Prostate gland (tissue), 2 donors: Measurements from ENCODE around the gene LRRC41. TPM values are rescaled to one million over a fixed set of nuclear protein-coding genes. Genes with fewer than 3 reads are reported as not detected.

Source experiments
- DNase-seq: peaks from one replicate; pipeline ENCODE4 v3.0.0-alpha.2; 2019; ENCODE audit warnings: low spot score
- H3K27ac ChIP-seq, 2 donors: fragments of 200-600 bp; sonication (generic); 2 replicates each; pipeline ENCODE4 v1.5.1; 2017 to 2019
- H3K27me3 ChIP-seq: fragments of 200-600 bp; sonication (generic); replicated peaks from 2 replicates; pipeline ENCODE4 v1.5.1; 2019; ENCODE audit not compliant: insufficient read depth
- H3K36me3 ChIP-seq, 2 donors: fragments of 200-600 bp; sonication (generic); 1 replicate in 1 of 2; 2 replicates in 1 of 2; pipeline versions ENCODE4 v1.5.1 to v1.8.1; 2017 to 2019
- H3K4me1 ChIP-seq: fragments of 200-600 bp; sonication (generic); replicated peaks from 2 replicates; pipeline ENCODE4 v1.5.1; 2019
- H3K4me3 ChIP-seq, 2 donors: fragments of 200-600 bp; sonication (generic); 2 replicates each; pipeline ENCODE4 v1.5.1; 2017 to 2019
- H3K9me3 ChIP-seq: fragments of 200-600 bp; sonication (generic); 2 replicates; pipeline ENCODE4 v1.5.1; 2017
- CTCF ChIP-seq, 4 experiments: fragments of 200-600 bp in 2 of 4; fragments of 450-650 bp in 2 of 4; sonication (generic) in 2 of 4; IDR thresholded peaks; 1 replicate in 3 of 4; 2 replicates in 1 of 4; pipeline ENCODE4 v1.5.1; 2016 to 2019; ENCODE audit warnings: antibody characterized with exemption in 4 of 4, mild to moderate bottlenecking in 2 of 4, moderate library complexity in 2 of 4
- POLR2A ChIP-seq: fragments of 450-650 bp; IDR thresholded peaks from one replicate; pipeline ENCODE4 v1.6.1; 2016; ENCODE audit warnings: antibody characterized with exemption, mild to moderate bottlenecking
- POLR2AphosphoS5 ChIP-seq: sonication (generic); formaldehyde crosslinking; IDR thresholded peaks from one replicate; pipeline ENCODE4 v1.6.1; 2017; ENCODE audit warnings: antibody characterized with exemption
- WGBS: methylation state at CpG from one replicate; pipeline ENCODE4 v1.1.5; 2018; 5-methylcytosine and 5-hydroxymethylcytosine counted together
- intact Hi-C: fragments of 100-400 bp; cut with DNase I; formaldehyde crosslinking; loops from one replicate; pipeline ENCODE4 v1.14.2; 2022
- total RNA-seq, 2 donors: library from RNA; depleted of rRNA; stranded (reverse); fragments of >200 nt; gene quantifications; one replicate each; pipeline ENCODE4 v1.1.0, GENCODE V29; 2016

Gene LRRC41
- total RNA-seq, 2 donors from 2014 or later = 97.2 to 143 TPM

- Histone ChIP-seq H3K27me3 (no peaks in the 10 kb centered on the region), H3K4me3 (no peak overlapping the region), H3K36me3 (no peaks in the 10 kb centered on the region), H3K9me3 (no peaks in the 10 kb centered on the region), H3K4me1 (peaks cover 6% of the 10 kb centered on the region), H3K27ac (no peak overlapping the region)
- WGBS = 90% methylated on average over 8 of the region's 8 CpGs
- no peak for TF ChIP-seq POLR2AphosphoS5
- no peak for TF ChIP-seq CTCF (IDR thresholded peaks at IDR 0.05)
- TF ChIP-seq POLR2A = no peak
- intact Hi-C loops = no loop called here
- no peak for DNase-seq
Measured at GRCh38 chr1:46306159-46306530, 2.7 kb upstream of the LRRC41 start.

GRCh38 chr1:46303872-46304326 lies 483 bp upstream of the LRRC41 start:
- Histone ChIP-seq H3K27me3 (no peaks in the 10 kb centered on the region), H3K36me3 (no peaks in the 10 kb centered on the region), H3K4me3 (peak overlapping the region; percentile 83 to 92), H3K27ac (peak overlapping the region; percentile 96 to 98), H3K4me1 (peaks cover 12% of the 10 kb centered on the region), H3K9me3 (no peaks in the 10 kb centered on the region)
- TF ChIP-seq POLR2A (no peak), CTCF (IDR thresholded peaks at IDR 0.05) (no peak), POLR2AphosphoS5 (no peak)
- DNase-seq = no peak
- 0% methylated on average over 14 of the region's 14 CpGs for WGBS
- intact Hi-C loops = no loop called here

GRCh38 chr1:46302641-46303037 lies 777 bp downstream of the LRRC41 start:
- Histone ChIP-seq H3K9me3 (no peaks in the 10 kb centered on the region), H3K4me1 (peaks cover 12% of the 10 kb centered on the region), H3K4me3 (peak overlapping the region; percentile 83 to 92), H3K36me3 (no peaks in the 10 kb centered on the region), H3K27ac (peak overlapping the region; percentile 96 to 98), H3K27me3 (no peaks in the 10 kb centered on the region)
- TF ChIP-seq POLR2AphosphoS5 (no peak), POLR2A (no peak), CTCF (IDR thresholded peaks at IDR 0.05) (no peak)
- intact Hi-C loops = no loop called here
- under 1% methylated on average over 32 of the region's 32 CpGs for WGBS
- DNase-seq = peak; percentile 30

- peak overlapping the region; percentile 83 to 92 for H3K4me3 ChIP-seq
- H3K27ac ChIP-seq = peak overlapping the region; percentile 96 to 98
- intact Hi-C loops = no loop called here
- no peaks in the 10 kb centered on the region for H3K27me3 ChIP-seq
- TF ChIP-seq POLR2A (no peak), CTCF (IDR thresholded peaks at IDR 0.05) (peak in 1 of 4 experiments; percentile 35), POLR2AphosphoS5 (no peak)
- peaks cover 12% of the 10 kb centered on the region for H3K4me1 ChIP-seq
- peak; percentile 32 for DNase-seq
- H3K9me3 ChIP-seq = no peaks in the 10 kb centered on the region
- under 1% methylated on average over 78 of the region's 79 CpGs for WGBS
- peaks cover 0 to 3% of the 10 kb centered on the region in 2 donors for H3K36me3 ChIP-seq
Measured at GRCh38 chr1:46301808-46302640, 1.4 kb downstream of the LRRC41 start.

GRCh38 chr1:46301406-46301807 lies 2.0 kb downstream of the LRRC41 start:
- no peaks in the 10 kb centered on the region for H3K9me3 ChIP-seq
- no peak for DNase-seq
- 3% methylated on average over 17 of the region's 17 CpGs for WGBS
- peaks cover 2 to 3% of the 10 kb centered on the region in 2 donors for H3K36me3 ChIP-seq
- TF ChIP-seq CTCF (IDR thresholded peaks at IDR 0.05) (no peak), POLR2AphosphoS5 (no peak), POLR2A (no peak)
- peaks cover 12% of the 10 kb centered on the region for H3K4me1 ChIP-seq
- H3K27ac ChIP-seq = peak overlapping the region; percentile 96 to 98
- H3K27me3 ChIP-seq = no peaks in the 10 kb centered on the region
- H3K4me3 ChIP-seq = peak overlapping the region; percentile 83 to 92
- intact Hi-C loops = no loop called here
